Left lung (tissue), 10 donors: ENCODE data around the gene HTRA1. TPM values are rescaled to one million over a fixed set of nuclear protein-coding genes. Genes with fewer than 3 reads are reported as not detected.

Experiments used
- ATAC-seq: fragments of 200-7000 bp; cut with Tn5 transposase; one replicate; pipeline ENCODE4 v1.9.1; 2020; ENCODE audit warnings: moderate library complexity
- DNase-seq, 4 donors: peaks; one replicate each; pipeline ENCODE4 v3.0.0-alpha.2; 2013 to 2020
- H3K27ac ChIP-seq, 2 donors: fragments of 200-600 bp; sonication (generic) in 1 of 2; one replicate each; pipeline versions ENCODE4 v1.5.0 to v1.8.0; 2020 to 2021
- H3K27me3 ChIP-seq, 2 donors: fragments of 200-600 bp; sonication (generic) in 1 of 2; one replicate each; pipeline versions ENCODE4 v1.5.0 to v1.8.0; 2020 to 2021
- H3K36me3 ChIP-seq, 2 donors: fragments of 200-600 bp; sonication (generic) in 1 of 2; one replicate each; pipeline versions ENCODE4 v1.5.0 to v1.8.0; 2020 to 2021
- H3K4me1 ChIP-seq, 2 donors: fragments of 200-600 bp; one replicate each; pipeline ENCODE4 v1.8.0; 2021
- H3K4me3 ChIP-seq, 2 donors: fragments of 200-600 bp; sonication (generic) in 1 of 2; one replicate each; pipeline versions ENCODE4 v1.5.0 to v1.8.0; 2020 to 2021; ENCODE audit warnings: mild to moderate bottlenecking in 1 of 2
- H3K9me3 ChIP-seq, 2 donors: fragments of 200-600 bp; sonication (generic) in 1 of 2; one replicate each; pipeline versions ENCODE4 v1.5.0 to v1.8.0; 2020 to 2021
- CTCF ChIP-seq, 2 donors: fragments of 200-600 bp; sonication (generic) in 1 of 2; IDR thresholded peaks; one replicate each; pipeline versions ENCODE4 v1.5.0 to v1.8.0; 2021; ENCODE audit warnings: antibody characterized with exemption in 2 of 2
- intact Hi-C, 2 donors: fragments of 100-400 bp; cut with DNase I; formaldehyde crosslinking; loops; one replicate each; pipeline versions ENCODE4 v1.11.2 to v1.14.2; 2022
- polyA plus RNA-seq, 6 donors: library from polyadenylated mRNA; unstranded; fragments of 120-200 nt; gene quantifications; one replicate each; pipeline ENCODE4 v1.2.1, GENCODE V29; 2013; ENCODE audit not compliant: insufficient read length in 6 of 6
- total RNA-seq, 2 donors: library from RNA; stranded (reverse); fragmentation: NEBNext Ultra II Directional; extraction: Animal tissue kit (Norgen Biotek cat#: 25700); gene quantifications; one replicate each; pipeline ENCODE4 v1.2.1, GENCODE V29; 2021
- donor health status: DM: no; HTN: yes; CAD: no.
- donor health status: DM: no; HTN: no; CAD: no.

Gene HTRA1
- total and polyA plus RNA-seq, 8 donors = 51.3 to 124 (median 73.0) TPM

GRCh38 chr10:122458693-122459092, 2.7 kb upstream of the HTRA1 start:
- no peak for DNase-seq
- Histone ChIP-seq H3K27ac (no peak overlapping the region), H3K36me3 (no peaks in the 10 kb centered on the region), H3K9me3 (no peaks in the 10 kb centered on the region), H3K4me1 (peaks cover 2 to 21% of the 10 kb centered on the region in 2 donors), H3K4me3 (no peak overlapping the region), H3K27me3 (peaks cover 0 to 67% of the 10 kb centered on the region in 2 donors)
- no peak for TF ChIP-seq CTCF (IDR thresholded peaks at IDR 0.05)
- ATAC-seq = no peak
- intact Hi-C loops = no loop called here

GRCh38 chr10:122459561-122460273, 1.6 kb upstream of the HTRA1 start:
- Histone ChIP-seq H3K27ac (no peak overlapping the region), H3K4me3 (no peak overlapping the region), H3K9me3 (no peaks in the 10 kb centered on the region), H3K27me3 (peaks cover 0 to 76% of the 10 kb centered on the region in 2 donors), H3K36me3 (no peaks in the 10 kb centered on the region), H3K4me1 (peaks cover 6 to 21% of the 10 kb centered on the region in 2 donors)
- ATAC-seq (no peak), DNase-seq (no peak)
- TF ChIP-seq CTCF (IDR thresholded peaks at IDR 0.05) = no peak
- intact Hi-C loops = no loop called here

GRCh38 chr10:122460891-122461293, 461 bp upstream of the HTRA1 start:
- Histone ChIP-seq H3K27me3 (peaks cover 0 to 76% of the 10 kb centered on the region in 2 donors), H3K4me3 (peak overlapping the region; percentile 50 to 65), H3K4me1 (peaks cover 6 to 21% of the 10 kb centered on the region in 2 donors), H3K36me3 (no peaks in the 10 kb centered on the region), H3K9me3 (no peaks in the 10 kb centered on the region), H3K27ac (peak overlapping the region in 1 of 2 donors; percentile 7)
- no peak for TF ChIP-seq CTCF (IDR thresholded peaks at IDR 0.05)
- ATAC-seq = no peak
- peak in 1 of 4 donors; percentile 73 for DNase-seq
- intact Hi-C loops = no loop called here

- ATAC-seq (peak; percentile 65), DNase-seq (peak in 1 of 4 donors; percentile 85)
- intact Hi-C loops = no loop called here
- Histone ChIP-seq H3K27me3 (peaks cover 0 to 74% of the 10 kb centered on the region in 2 donors), H3K36me3 (no peaks in the 10 kb centered on the region), H3K27ac (peak overlapping the region; percentile 27 to 41), H3K9me3 (no peaks in the 10 kb centered on the region), H3K4me3 (peak overlapping the region; percentile 55 to 65), H3K4me1 (peaks cover 6 to 21% of the 10 kb centered on the region in 2 donors)
- TF ChIP-seq CTCF (IDR thresholded peaks at IDR 0.05) = no peak
Measured at GRCh38 chr10:122461729-122462532, 578 bp downstream of the HTRA1 start.
